Measurements from ENCODE around the gene BCKDHB. TPM values are rescaled to one million over a fixed set of nuclear protein-coding genes. Genes with fewer than 3 reads are reported as not detected.

BCKDHB gene
- total and polyA plus RNA-seq, 10 donors: 6.3 to 16.4 (median 11.0) TPM

- intact Hi-C loops (cut with DNase I; ENCODE audit: low total_unique reads): no loop called here
Observed at GRCh38 chr6:80145921-80146320, 39.5 kb downstream of the BCKDHB start.

GRCh38 chr6:80148220-80148619 is 41.7 kb downstream of the BCKDHB start:
- Histone ChIP-seq H3K4me3 (no peak overlapping the region), H3K4me1 (peaks cover 0 to 8% (median 0%) of the 10 kb centered on the region in 6 donors), H3K27ac (no peak overlapping the region), H3K36me3 (peaks cover 0 to 20% (median 0%) of the 10 kb centered on the region in 6 donors), H3K27me3 (replicated peaks in 1 of 7) (no peaks in the 10 kb centered on the region), H3K9me3 (no peaks in the 10 kb centered on the region)
- intact Hi-C loops (cut with DNase I; ENCODE audit: low total_unique reads): no loop called here
- WGBS, 5 donors: 80 to 90% (median 87%) methylated on average over 1 of the region's 1 CpG
- no peak for DNase-seq
- no peak for TF ChIP-seq POLR2A (IDR thresholded peaks at IDR 0.05)
- TF ChIP-seq, protein P1, sequence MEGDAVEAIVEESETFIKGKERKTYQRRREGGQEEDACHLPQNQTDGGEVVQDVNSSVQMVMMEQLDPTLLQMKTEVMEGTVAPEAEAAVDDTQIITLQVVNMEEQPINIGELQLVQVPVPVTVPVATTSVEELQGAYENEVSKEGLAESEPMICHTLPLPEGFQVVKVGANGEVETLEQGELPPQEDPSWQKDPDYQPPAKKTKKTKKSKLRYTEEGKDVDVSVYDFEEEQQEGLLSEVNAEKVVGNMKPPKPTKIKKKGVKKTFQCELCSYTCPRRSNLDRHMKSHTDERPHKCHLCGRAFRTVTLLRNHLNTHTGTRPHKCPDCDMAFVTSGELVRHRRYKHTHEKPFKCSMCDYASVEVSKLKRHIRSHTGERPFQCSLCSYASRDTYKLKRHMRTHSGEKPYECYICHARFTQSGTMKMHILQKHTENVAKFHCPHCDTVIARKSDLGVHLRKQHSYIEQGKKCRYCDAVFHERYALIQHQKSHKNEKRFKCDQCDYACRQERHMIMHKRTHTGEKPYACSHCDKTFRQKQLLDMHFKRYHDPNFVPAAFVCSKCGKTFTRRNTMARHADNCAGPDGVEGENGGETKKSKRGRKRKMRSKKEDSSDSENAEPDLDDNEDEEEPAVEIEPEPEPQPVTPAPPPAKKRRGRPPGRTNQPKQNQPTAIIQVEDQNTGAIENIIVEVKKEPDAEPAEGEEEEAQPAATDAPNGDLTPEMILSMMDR (IDR thresholded peaks at IDR 0.05 in 8 of 11, conservative IDR thresholded peaks at IDR 0.05 in 3 of 11): no peak
- TF ChIP-seq POLR2AphosphoS5 (IDR thresholded peaks at IDR 0.05): no peak

More at GRCh38 chr6:80145921-80146320, 39.5 kb downstream of the BCKDHB start:
- peaks cover 0 to 20% (median 0%) of the 10 kb centered on the region in 6 donors for H3K36me3 ChIP-seq
- H3K4me1 ChIP-seq: peaks cover 0 to 13% (median 0%) of the 10 kb centered on the region in 6 donors
- no peaks in the 10 kb centered on the region for H3K9me3 ChIP-seq
- no peak overlapping the region for H3K27ac ChIP-seq
- no peak for DNase-seq
- TF ChIP-seq, protein P1 (IDR thresholded peaks at IDR 0.05 in 8 of 11, conservative IDR thresholded peaks at IDR 0.05 in 3 of 11): no peak
- 95 to 98% (median 97%) methylated on average over 1 of the region's 1 CpG for WGBS, 5 donors
- no peak overlapping the region for H3K4me3 ChIP-seq
- no peaks in the 10 kb centered on the region for H3K27me3 ChIP-seq (replicated peaks in 1 of 7)

- Histone ChIP-seq H3K27me3 (replicated peaks in 1 of 7) (no peaks in the 10 kb centered on the region), H3K4me3 (no peak overlapping the region), H3K4me1 (no peaks in the 10 kb centered on the region), H3K27ac (no peak overlapping the region), H3K36me3 (peaks cover 0 to 4% (median 0%) of the 10 kb centered on the region in 6 donors), H3K9me3 (no peaks in the 10 kb centered on the region)
- 89 to 98% (median 92%) methylated on average over 2 of the region's 2 CpGs for WGBS, 5 donors
- DNase-seq: no peak
- TF ChIP-seq, protein P1 (IDR thresholded peaks at IDR 0.05 in 8 of 11, conservative IDR thresholded peaks at IDR 0.05 in 3 of 11): no peak
- TF ChIP-seq POLR2A (IDR thresholded peaks at IDR 0.05): no peak
- no peak for TF ChIP-seq POLR2AphosphoS5 (IDR thresholded peaks at IDR 0.05)
- intact Hi-C loops (cut with DNase I; ENCODE audit: low total_unique reads): no loop called here
Observed at GRCh38 chr6:80151635-80152034, 45.2 kb downstream of the BCKDHB start.

DNA sequence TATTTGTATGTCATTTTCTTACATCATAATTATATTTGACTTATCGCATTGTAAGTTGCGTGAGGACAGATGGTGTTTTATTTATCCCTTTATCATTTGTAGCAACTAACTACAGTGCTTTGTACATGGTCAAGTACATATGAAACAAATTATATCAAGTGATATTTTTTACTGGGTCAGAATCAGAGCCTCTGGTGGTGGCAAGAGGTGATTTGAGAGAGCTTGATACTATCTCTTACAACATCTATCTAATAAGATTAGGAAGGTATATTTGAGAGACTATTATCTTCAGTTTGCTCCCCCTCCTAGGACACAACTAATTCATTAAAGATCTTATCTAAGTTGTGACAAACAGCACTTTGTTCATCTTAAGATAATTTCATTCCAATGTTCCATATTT is 47.7 kb downstream of the BCKDHB start:
- TF ChIP-seq POLR2A (IDR thresholded peaks at IDR 0.05): no peak
- no peak for TF ChIP-seq POLR2AphosphoS5 (IDR thresholded peaks at IDR 0.05)
- TF ChIP-seq, protein P1 (IDR thresholded peaks at IDR 0.05 in 8 of 11, conservative IDR thresholded peaks at IDR 0.05 in 3 of 11): no peak
- Histone ChIP-seq H3K36me3 (no peaks in the 10 kb centered on the region), H3K9me3 (no peaks in the 10 kb centered on the region), H3K4me3 (no peak overlapping the region), H3K27me3 (replicated peaks in 1 of 7) (no peaks in the 10 kb centered on the region), H3K27ac (no peak overlapping the region), H3K4me1 (no peaks in the 10 kb centered on the region)
- WGBS, 5 donors: 94 to 99% (median 97%) methylated on average over 2 of the region's 2 CpGs
- intact Hi-C loops (cut with DNase I; ENCODE audit: low total_unique reads): no loop called here
- no peak for DNase-seq
